HCT116 (cell line): ENCODE data around the gene TMEM38B. TPM values are rescaled to one million over a fixed set of nuclear protein-coding genes. Genes with fewer than 3 reads are reported as not detected.

Source experiments
- ATAC-seq: fragments of 200-7000 bp; cut with Tn5 transposase; 2 replicates; pipeline ENCODE4 v1.9.1; 2020; ENCODE audit warnings: mild to moderate bottlenecking, moderate library complexity
- BruUV-seq: library from RNA; stranded (reverse); fragments of 400-500 nt; replicated peaks from 2 replicates; lab custom pipeline; 2021; lab: Mats Ljungman, UMichigan
- CTCF ChIA-PET: fragments of 300-600 bp; sonication (Branson Sonifier 250); formaldehyde crosslinking; loops from one replicate; lab custom pipeline; 2021; ENCODE audit warnings: antibody characterized with exemption; lab: Charles Lee
- POLR2A ChIA-PET: fragments of 300-600, 350-600 bp; sonication (Branson Sonifier 250); formaldehyde crosslinking; loops from one replicate; lab custom pipeline; 2021; ENCODE audit warnings: antibody characterized with exemption; lab: Charles Lee
- RAD21 ChIA-PET, 2 experiments: fragments of 300-600 bp; sonication (Branson Sonifier 250); formaldehyde crosslinking; loops; one replicate each; lab custom pipeline; 2023; ENCODE audit warnings: low total read pairs in 2 of 2; ENCODE audit not compliant: uncharacterized antibody in 2 of 2, unreplicated experiment in 2 of 2, low non-redundant PET in 1 of 2; lab: Charles Lee
- DNase-seq: peaks from one replicate; pipeline ENCODE4 v3.0.0-alpha.2; 2010; ENCODE audit warnings: low read depth, low spot score
- H2AFZ ChIP-seq: fragments of 200-600 bp; shearing (Covaris generic), sonication (generic); 2 replicates; pipeline ENCODE4 v1.6.1; 2017; ENCODE audit warnings: low read depth, mixed run types, mixed read lengths, antibody characterized with exemption, low read length; ENCODE audit not compliant: poor library complexity, severe bottlenecking
- H3K27ac ChIP-seq: 2 replicates; pipeline ENCODE4 v1.5.1; 2012; ENCODE audit warnings: low read depth, low read length
- H3K27me3 ChIP-seq: fragments of 200-600 bp; sonication (generic); 2 replicates; pipeline ENCODE4 v1.6.1; 2016; ENCODE audit warnings: mixed run types, low read length, mixed read lengths; ENCODE audit not compliant: insufficient read depth
- H3K36me3 ChIP-seq, 2 experiments: fragments of 200-500 bp in 1 of 2; fragments of 200-600 bp in 1 of 2; sonication (Bioruptor generic) in 1 of 2; sonication (generic) in 1 of 2; 2 replicates each; pipeline versions ENCODE4 v1.5.1 to v1.6.1; 2014 to 2016; ENCODE audit warnings: low read length in 2 of 2, inconsistent platforms in 1 of 2, mixed read lengths in 1 of 2, mixed run types in 1 of 2; ENCODE audit not compliant: insufficient read depth in 2 of 2, control insufficient read depth in 1 of 2
- H3K4me1 ChIP-seq, 2 experiments: fragments of 200-600 bp in 1 of 2; sonication (generic) in 1 of 2; 2 replicates each; pipeline versions ENCODE4 v1.5.1 to v1.6.1; 2012 to 2017; ENCODE audit warnings: low read length in 2 of 2, inconsistent platforms in 1 of 2, mild to moderate bottlenecking in 1 of 2, mixed read lengths in 1 of 2, mixed run types in 1 of 2, moderate library complexity in 1 of 2; ENCODE audit not compliant: insufficient read depth in 2 of 2, control insufficient read depth in 1 of 2
- H3K4me2 ChIP-seq: fragments of 200-600 bp; sonication (generic); 2 replicates; pipeline ENCODE4 v1.6.1; 2017; ENCODE audit warnings: mixed run types, low read length, mixed read lengths
- H3K4me3 ChIP-seq, 2 experiments: fragments of 200-600 bp in 1 of 2; sonication (generic) in 1 of 2; replicated peaks in 1 of 2; 2 replicates each; pipeline ENCODE4 v1.5.1; 2011 to 2016; ENCODE audit warnings: low read length in 2 of 2, control low read depth in 1 of 2, low read depth in 1 of 2, mild to moderate bottlenecking in 1 of 2, mixed read lengths in 1 of 2, mixed run types in 1 of 2
- H3K79me2 ChIP-seq: fragments of 200-600 bp; sonication (generic); 2 replicates; pipeline ENCODE4 v1.6.1; 2017; ENCODE audit warnings: mild to moderate bottlenecking, mixed run types, low read length, moderate library complexity, mixed read lengths; ENCODE audit not compliant: insufficient read depth
- H3K9ac ChIP-seq: fragments of 200-600 bp; sonication (generic); 2 replicates; pipeline ENCODE4 v1.6.1; 2016; ENCODE audit warnings: low read length, mixed read lengths
- H3K9me2 ChIP-seq: fragments of 200-600 bp; sonication (generic), shearing (Covaris generic); 2 replicates; pipeline ENCODE4 v1.6.1; 2017; ENCODE audit warnings: mixed run types, mild to moderate bottlenecking, moderate library complexity; ENCODE audit not compliant: insufficient read depth
- H3K9me3 ChIP-seq, 2 experiments: fragments of 200-500 bp in 1 of 2; fragments of 200-600 bp in 1 of 2; sonication (Bioruptor generic) in 1 of 2; sonication (generic) in 1 of 2; 2 replicates each; pipeline ENCODE4 v1.6.1; 2014 to 2017; ENCODE audit warnings: low read length in 2 of 2, mixed read lengths in 2 of 2, inconsistent platforms in 1 of 2, low read depth in 1 of 2, mild to moderate bottlenecking in 1 of 2, mixed run types in 1 of 2, moderate library complexity in 1 of 2; ENCODE audit not compliant: control insufficient read depth in 1 of 2, insufficient read depth in 1 of 2
- H4K20me1 ChIP-seq: fragments of 200-600 bp; sonication (generic), shearing (Covaris generic); 2 replicates; pipeline ENCODE4 v1.6.1; 2017; ENCODE audit warnings: mixed run types, mild to moderate bottlenecking, moderate library complexity; ENCODE audit not compliant: insufficient read depth
- CBX3 ChIP-seq: IDR thresholded peaks from 2 replicates; pipeline ENCODE4 v1.6.1; 2012; ENCODE audit warnings: low read depth
- CEBPB ChIP-seq: IDR thresholded peaks from 2 replicates; pipeline ENCODE4 v1.6.1; 2012; ENCODE audit warnings: low read depth
- CTCF ChIP-seq, 3 experiments: fragments of 200-600 bp in 1 of 3; sonication (generic) in 1 of 3; IDR thresholded peaks in 2 of 3; conservative IDR thresholded peaks in 1 of 3; 2 replicates each; pipeline ENCODE4 v1.5.1; 2012 to 2017; ENCODE audit warnings: low read depth in 2 of 3, low read length in 2 of 3, antibody characterized with exemption in 1 of 3, borderline replicate concordance in 1 of 3, control low read depth in 1 of 3, mild to moderate bottlenecking in 1 of 3, mixed read lengths in 1 of 3, mixed run types in 1 of 3, moderate library complexity in 1 of 3; ENCODE audit not compliant: insufficient read depth in 1 of 3
- FOSL1 ChIP-seq: IDR thresholded peaks from 2 replicates; pipeline ENCODE4 v1.6.1; 2012; ENCODE audit warnings: low read depth
- JUND ChIP-seq: IDR thresholded peaks from 2 replicates; pipeline ENCODE4 v1.6.1; 2012
- MAX ChIP-seq: IDR thresholded peaks from 2 replicates; pipeline ENCODE4 v1.6.1; 2012
- SP1 ChIP-seq: IDR thresholded peaks from 2 replicates; pipeline ENCODE4 v1.6.1; 2012; ENCODE audit warnings: low read depth
- SRF ChIP-seq: IDR thresholded peaks from 2 replicates; pipeline ENCODE4 v1.6.1; 2012; ENCODE audit warnings: low read depth
- ZBTB33 ChIP-seq: IDR thresholded peaks from 2 replicates; pipeline ENCODE4 v1.6.1; 2011; ENCODE audit warnings: mild to moderate bottlenecking, low read length, moderate library complexity; ENCODE audit not compliant: insufficient replicate concordance; ENCODE audit errors: extremely low read depth
- intact Hi-C: fragments of 100-400 bp; cut with micrococcal nuclease; formaldehyde crosslinking; loops from 2 replicates; pipeline ENCODE4 v1.10.0; 2022
- total RNA-seq: library from RNA; stranded (reverse); gene quantifications from one replicate; pipeline ENCODE4 v1.2.1, GENCODE V29; 2021; ENCODE audit not compliant: unreplicated experiment

Gene TMEM38B
- total RNA-seq, 1 experiment from 2014 or later, result 24.5 TPM

- intact Hi-C loops, result no loop called here
- no peaks in the 10 kb centered on the region for H3K79me2 ChIP-seq
- CTCF ChIA-PET, result interaction anchor here (3.3 kb wide), 1 partner anchor 10 kb away, joined by 10 read pairs; no protein-coding TSS in a partner anchor
Observed at GRCh38 chr9:105708405-105708804, 14.1 kb downstream of the TMEM38B start.

More at GRCh38 chr9:105708405-105708804, 14.1 kb downstream of the TMEM38B start:
- Histone ChIP-seq H3K4me2 (no peak overlapping the region), H3K27ac (no peak overlapping the region), H2AFZ (no peak overlapping the region), H3K4me1 (no peaks in the 10 kb centered on the region), H3K9me2 (no peaks in the 10 kb centered on the region), H3K27me3 (no peaks in the 10 kb centered on the region), H3K4me3 (no peak overlapping the region), H3K36me3 (0 out of 4 replicates have a peak, but pooled peaks cover 0 to 5% of the 10 kb centered on the region in 2 experiments), H3K9me3 (no peaks in the 10 kb centered on the region), H4K20me1 (no peaks in the 10 kb centered on the region), H3K9ac (no peak overlapping the region)
- TF ChIP-seq FOSL1 (no peak), ZBTB33 (no peak), CBX3 (no peak), CTCF (IDR thresholded peaks at IDR 0.05 in 2 of 3, conservative IDR thresholded peaks at IDR 0.05 in 1 of 3; ENCODE audit: borderline replicate concordance in 1 of 3, insufficient read depth in 1 of 3, low read depth in 2 of 3, low read length in 2 of 3) (no peak), MAX (no peak), SRF (no peak), SP1 (no peak), CEBPB (no peak), JUND (no peak)
- POLR2A ChIA-PET, result no interaction called here
- DNase-seq, result no peak
- BruUV-seq, result no TSS peak
- RAD21 ChIA-PET, result no interaction called here
- ATAC-seq, result no peak
